HK-2 (cell line): Measurements from ENCODE around the gene SECISBP2.
"Not testable (repeated sequence)": the region's sequence is repeated elsewhere in the genome, so short reads cannot be mapped to it uniquely, and the experiment has no call there.

Experiments used
- DNase-seq: peaks from one replicate; pipeline ENCODE4 v3.0.0-alpha.2; 2018; ENCODE audit not compliant: unreplicated experiment

The SECISBP2 gene

GRCh38 chr9:89366711-89367110 is 48.4 kb downstream of the SECISBP2 start:
- no peak for DNase-seq

GRCh38 chr9:89367281-89367680 is 49.0 kb downstream of the SECISBP2 start:
- DNase-seq = no peak

- no peak for DNase-seq
These were observed 49.6 kb downstream of the SECISBP2 start for GRCh38 chr9:89367726-89368437.

GRCh38 chr9:89368550-89368949 is 50.2 kb downstream of the SECISBP2 start:
- DNase-seq = no peak

- no peak for DNase-seq
These were observed 50.7 kb downstream of the SECISBP2 start for GRCh38 chr9:89368978-89369377.

- DNase-seq = no peak
These were observed 52.3 kb downstream of the SECISBP2 start for GRCh38 chr9:89370593-89370992.

GRCh38 chr9:89371791-89372190 is 53.5 kb downstream of the SECISBP2 start:
- not testable (repeated sequence) for DNase-seq

GRCh38 chr9:89372230-89372816 is 54.0 kb downstream of the SECISBP2 start:
- no peak for DNase-seq

- no peak for DNase-seq
These were observed 54.7 kb downstream of the SECISBP2 start for GRCh38 chr9:89372979-89373378.

- peak; percentile 66 for DNase-seq
These were observed 55.9 kb downstream of the SECISBP2 start for GRCh38 chr9:89374176-89374575.

- no peak for DNase-seq
These were observed 57.0 kb downstream of the SECISBP2 start for GRCh38 chr9:89375191-89375760.

- no peak for DNase-seq
These were observed 58.0 kb downstream of the SECISBP2 start for GRCh38 chr9:89376286-89376685.

- DNase-seq = no peak
These were observed 58.5 kb downstream of the SECISBP2 start for GRCh38 chr9:89376741-89377351.

GRCh38 chr9:89377411-89377810 is 59.1 kb downstream of the SECISBP2 start:
- no peak for DNase-seq

GRCh38 chr9:89378541-89378940 is 60.2 kb downstream of the SECISBP2 start:
- no peak for DNase-seq

- no peak for DNase-seq
These were observed 60.7 kb downstream of the SECISBP2 start for GRCh38 chr9:89379031-89379430.

- DNase-seq = no peak
These were observed 61.3 kb downstream of the SECISBP2 start for GRCh38 chr9:89379508-89380115.

- DNase-seq = peak; percentile 54
These were observed 62.4 kb downstream of the SECISBP2 start for GRCh38 chr9:89380437-89381307.

GRCh38 chr9:89381308-89381609 is 63.0 kb downstream of the SECISBP2 start:
- no peak for DNase-seq

GRCh38 chr9:89382026-89382986 is 64.0 kb downstream of the SECISBP2 start:
- DNase-seq = no peak
